Eye (tissue), 1 donor: ENCODE measurements around the gene MESP2.
A peak's percentile ranks its signal among the peaks of the same experiment; 100 is the strongest.

Experiments used
- DNase-seq: peaks from one replicate; pipeline ENCODE4 v3.0.0-alpha.2; 2015

Gene MESP2

DNA sequence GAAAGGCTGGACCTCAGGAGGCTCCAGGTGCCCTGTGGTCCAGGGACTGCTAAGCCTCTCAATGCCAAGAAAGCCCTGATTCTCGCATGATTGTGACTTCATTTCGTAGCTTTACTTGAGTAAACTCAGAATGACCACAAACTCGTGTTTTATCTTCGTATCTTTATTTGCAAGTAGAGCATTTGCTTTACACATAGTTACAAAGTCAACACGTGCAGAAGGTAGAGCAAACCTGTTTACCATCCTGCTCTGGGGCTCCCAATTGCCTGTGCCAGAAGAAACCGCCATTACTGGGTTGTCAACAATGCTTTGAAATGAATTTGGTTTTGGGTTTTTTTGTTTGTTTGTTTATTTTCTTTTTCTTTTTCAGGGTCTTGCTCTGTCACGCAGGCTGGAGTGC is 19.2 kb upstream of the MESP2 start:
- no peak for DNase-seq

DNA sequence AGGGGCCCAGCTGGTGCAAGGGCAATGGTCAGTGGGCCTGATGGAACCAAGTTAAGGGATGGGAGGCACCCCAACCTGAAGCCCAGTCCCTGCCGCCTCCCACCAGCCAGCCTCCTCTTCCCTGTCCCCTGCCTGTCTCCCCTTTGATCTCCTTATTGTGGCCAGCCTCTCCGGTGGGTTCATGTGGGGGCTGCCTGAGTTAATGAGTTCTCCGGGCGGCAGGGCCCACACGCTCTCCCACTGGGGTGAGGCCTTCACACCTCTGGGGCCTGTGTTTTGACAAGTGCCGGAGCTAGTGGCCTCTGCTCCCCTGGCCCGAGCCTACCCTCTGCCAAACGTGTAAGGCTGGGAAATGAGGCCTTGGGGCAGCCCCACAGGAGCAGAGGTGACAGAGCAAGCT is 17.8 kb upstream of the MESP2 start:
- DNase-seq = no peak

DNA sequence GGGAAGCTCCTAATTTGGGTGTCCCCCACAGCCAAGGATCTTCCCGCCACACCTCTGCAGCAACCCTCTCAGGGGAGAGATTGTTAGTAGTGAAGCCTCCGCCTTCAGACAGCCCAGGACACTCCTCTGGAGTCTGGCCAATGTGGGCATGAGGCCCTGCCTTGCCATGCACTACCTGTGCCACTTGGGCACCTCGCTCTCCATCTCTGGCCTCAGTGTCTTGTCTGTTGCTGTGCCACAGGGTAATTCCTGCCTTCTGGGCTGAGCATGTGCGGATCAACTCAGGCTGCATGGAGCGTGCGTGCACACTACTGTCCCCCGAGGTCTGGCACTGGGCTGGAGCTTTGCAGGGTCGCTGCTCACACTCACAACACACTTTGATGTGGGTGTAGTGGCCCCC is 17.2 kb upstream of the MESP2 start:
- DNase-seq = no peak

DNA sequence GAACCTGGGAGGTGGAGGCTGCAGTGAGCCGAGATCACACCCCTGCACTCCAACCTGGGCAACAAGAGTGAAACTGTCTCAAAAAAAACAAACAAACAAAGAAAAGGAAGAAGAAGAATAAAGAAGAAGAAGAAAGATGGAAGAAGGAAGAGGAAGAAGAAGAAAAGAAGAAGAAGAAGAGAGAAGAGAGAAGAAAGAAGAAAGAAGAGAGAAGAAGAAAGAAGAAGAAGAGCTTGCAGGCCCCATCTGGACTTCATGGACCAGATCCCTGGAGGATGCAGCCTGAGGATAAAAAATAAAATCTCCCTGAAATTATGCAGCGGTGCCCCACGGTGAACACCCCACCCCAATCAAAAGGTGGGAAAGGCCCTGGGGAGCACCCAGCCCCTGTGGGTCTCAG is 16.3 kb upstream of the MESP2 start:
- DNase-seq = no peak

DNA sequence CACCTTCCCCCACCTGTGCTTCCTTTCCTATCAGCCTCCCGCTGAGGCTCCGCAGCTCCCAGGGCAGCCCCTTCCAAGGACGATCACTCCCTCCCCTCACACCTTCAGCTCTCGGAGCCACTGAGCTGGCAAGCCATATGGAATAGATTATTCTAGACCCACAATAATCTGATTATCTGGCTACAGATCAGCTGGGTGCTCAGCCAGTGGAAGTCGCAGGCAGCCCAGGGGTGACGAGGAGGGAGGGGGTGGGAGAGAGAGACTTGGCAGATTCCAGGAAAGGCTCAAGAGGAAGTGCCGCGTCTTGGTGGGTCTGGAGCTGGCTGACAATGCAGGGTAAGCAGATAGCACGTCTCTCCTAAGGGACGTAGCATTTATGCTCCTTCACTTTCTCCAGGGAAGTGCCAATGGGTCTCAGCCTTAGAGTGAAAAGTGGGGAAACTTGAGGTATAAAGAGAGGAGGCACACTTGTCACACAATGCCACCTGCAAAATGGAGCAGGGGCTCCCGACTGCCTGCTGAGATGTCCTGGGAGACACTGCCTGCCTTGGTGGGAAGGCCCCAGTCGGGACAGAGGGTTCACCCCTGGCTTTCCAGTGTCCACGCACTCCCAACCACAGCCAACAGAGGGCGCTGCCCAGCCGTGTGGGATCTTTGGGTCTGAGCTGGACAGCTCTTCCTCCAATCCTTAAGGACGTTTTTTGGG is 15.7 kb upstream of the MESP2 start:
- DNase-seq = peak; percentile 87

DNA sequence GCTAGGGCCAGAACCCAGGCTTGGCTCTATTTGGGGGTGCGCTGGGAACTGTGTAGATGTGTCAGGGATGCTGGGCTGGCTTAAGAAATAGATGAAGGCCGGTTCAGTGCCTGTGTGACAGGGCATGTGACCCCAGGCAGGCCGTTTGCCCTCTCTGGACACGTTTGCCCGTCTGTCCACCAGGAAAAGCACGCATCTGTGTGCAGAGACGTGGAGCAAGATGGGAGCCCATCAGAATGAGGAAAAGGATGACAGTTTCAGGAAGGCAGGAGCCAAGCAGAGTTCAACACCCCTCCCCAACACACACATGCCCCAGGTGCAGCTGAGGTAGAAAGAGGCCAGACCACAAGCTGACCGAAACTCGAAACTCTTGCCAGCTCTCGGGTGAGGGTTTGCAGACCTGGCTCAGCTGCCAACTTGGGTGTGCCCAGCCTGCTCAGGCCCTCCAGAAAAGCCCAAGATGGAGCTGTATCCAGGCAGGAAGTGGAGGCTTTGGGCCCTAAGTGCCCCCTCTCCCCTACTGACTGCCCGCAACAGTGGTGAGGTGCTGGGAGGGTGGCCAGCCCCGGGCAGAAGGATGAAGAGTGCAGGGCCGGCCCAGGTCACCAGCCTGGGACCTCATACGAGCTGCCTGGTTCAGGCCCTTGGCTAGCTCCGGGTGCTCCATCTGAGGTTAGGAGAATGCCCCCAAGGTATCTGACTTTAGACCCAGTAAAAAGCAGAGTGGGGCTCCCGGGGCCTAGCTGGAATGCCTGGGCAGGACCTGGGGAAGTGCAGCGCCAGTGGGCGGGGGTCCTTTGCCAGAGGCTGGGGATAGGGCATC is 14.9 kb upstream of the MESP2 start:
- DNase-seq = no peak

DNA sequence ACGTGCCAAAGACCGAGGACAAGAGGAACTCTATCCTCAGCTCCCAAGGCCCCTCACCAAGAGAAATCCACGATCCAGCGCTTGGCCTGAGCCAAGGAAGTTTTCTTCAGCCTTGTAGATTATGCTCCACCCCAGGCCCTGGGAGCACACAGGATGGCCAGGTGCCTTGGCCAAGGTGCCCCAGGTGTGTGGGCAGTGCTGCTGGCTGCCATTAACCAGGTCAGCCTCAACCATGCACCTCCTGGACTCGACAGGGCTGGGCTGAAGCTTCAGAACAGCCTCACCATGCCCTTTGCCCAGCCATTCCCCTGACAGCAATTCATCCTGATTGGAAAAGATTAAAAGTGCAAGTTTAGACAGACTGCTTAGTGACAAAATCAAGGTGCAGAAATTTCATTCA is 14.2 kb upstream of the MESP2 start:
- DNase-seq = no peak

DNA sequence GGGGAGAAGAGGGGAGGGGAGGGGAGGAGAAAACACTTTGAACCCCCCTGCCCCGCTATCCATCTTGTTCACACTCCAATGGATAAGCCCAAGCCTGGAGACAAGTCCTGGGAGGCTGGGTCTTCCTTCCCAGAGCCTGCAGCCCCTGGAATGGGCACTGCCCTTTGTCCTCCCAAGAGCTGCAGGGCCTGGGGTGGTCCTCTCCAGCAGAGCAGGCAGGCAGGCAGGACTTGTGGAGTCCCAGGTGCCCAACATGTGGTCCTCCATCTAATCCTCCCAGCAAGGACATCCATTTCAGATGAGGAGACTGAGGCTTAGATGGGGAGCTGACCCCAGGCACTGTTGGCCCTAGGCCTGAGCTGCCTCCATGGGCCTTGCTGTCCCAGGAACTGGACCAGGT is 10.4 kb upstream of the MESP2 start:
- DNase-seq = no peak

DNA sequence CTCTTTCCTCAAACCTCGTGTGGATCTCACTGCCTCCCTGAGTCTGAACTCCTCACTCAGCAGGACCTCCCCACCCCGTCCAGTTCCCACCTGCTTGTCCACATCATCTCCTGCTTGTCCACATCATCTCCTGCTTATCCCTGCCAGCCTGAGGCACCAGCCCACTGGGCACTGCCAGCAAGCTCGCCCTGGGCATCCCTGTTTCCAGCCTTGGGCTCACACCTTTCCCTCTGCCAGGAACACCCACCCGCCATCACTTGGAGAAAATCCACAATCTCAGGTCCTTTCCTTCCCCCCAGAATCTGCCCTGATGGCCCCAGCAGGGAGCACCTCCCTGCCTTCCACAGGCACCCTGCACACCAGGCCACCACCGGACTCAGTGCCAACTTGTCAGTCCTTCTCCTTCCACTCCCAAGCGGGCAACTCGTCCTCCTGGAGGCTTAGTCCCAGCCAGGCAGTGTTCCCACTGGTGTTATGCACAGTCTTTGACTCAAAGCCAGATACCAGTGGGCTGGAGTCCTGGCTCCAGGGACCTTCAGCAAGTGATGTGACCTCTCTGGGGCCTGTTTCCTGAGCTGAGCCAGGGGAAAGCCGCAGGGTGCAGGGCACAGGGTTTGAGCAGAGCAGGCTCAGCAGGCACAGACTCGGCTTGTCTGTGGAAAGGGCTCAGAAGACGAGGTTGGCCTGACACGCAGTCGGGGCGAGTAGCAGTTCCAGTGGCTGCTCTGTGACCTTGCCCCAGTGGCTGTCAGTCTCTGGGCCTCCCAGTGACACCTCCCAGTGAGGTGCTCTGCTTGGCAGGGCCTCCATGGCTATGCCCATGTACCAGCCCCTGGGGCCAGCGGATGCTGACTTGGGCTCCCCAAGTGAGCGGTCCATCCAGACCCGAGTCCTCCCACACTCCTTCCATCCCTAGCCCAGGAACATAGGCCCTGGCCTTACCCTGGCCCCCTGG is 9.5 kb upstream of the MESP2 start:
- DNase-seq = no peak

DNA sequence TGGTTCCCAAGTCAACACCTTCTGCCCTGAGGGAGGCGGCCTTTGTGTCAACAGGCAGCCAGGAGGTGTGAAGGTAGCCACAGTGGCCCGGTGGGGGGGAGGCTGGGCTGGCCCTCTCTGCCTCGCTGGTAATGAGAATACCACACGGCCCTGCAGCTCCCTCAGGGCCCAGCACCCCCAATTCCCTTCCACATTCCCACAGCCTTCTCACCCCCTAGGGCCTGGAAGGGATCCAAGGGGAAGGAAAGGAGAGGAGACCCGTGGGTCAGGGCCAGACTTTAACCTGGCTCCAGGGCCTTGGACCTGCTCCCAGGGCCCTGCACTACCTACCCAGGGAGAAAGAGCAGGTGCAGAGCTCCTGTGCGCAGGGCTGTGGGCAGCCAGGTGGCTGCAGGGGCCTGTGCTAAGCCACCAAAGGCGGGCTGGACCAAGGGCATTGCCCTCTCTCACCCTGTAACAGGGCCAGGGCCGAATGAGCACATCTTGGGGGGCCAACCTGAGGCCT is 8.7 kb upstream of the MESP2 start:
- no peak for DNase-seq

DNA sequence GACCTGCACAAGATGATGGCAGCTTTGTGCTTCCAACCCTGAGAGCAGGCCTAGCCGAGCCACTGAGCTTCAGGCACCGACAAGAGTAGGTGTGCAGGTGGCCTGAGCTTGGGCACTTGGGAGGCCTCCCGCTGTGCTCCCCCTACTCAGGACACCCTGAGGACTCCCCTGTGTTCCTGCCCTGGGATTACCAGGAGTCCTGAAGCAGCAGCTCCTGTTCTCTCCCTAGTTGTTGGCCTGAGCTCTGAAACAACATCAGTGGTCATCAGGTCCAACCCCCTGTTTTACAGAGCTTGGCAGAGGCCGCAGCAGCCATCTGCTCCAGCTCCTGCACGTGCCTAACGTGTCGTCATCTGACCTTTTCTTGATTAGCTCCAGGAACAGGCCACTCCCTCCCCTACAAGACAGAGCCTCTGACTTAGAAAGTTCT is 8.0 kb upstream of the MESP2 start:
- no peak for DNase-seq

DNA sequence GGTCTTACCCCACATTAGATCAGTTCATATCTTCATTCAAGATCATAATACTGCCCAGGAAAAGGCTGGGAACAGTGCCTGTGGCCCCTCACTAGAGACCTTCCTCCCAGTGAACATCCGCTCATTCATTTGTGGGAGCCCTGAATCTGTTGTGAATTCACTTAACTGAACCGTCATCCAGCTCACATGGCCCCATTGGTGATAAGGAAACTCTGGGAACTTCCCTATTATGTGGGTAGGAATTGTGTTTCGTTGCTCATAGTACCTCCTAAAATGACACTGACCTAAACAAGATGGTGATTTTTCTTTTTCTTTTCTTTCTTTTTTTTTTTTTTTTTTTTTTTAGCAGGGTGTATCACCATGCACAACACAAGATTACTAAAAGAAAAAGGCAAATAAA is 6.8 kb upstream of the MESP2 start:
- DNase-seq = no peak

DNA sequence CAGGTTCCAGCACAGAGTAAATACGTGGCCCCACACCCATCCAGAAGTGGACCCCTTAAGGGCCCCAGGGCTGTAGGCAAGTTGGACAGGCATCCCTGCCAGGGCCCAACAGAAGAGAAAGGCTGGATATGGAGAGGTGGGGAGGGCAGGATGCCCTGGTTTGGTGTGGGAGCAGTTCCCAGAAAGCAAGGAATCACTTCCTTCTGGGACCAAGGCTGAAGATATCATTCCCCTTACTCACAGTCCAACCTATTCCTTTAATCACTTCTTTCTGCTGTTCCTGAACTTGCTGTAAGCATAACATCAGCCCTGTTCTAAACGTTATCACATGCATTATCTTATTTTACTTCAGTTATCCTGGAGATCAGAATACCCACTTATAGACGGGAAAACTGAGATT is 6.1 kb upstream of the MESP2 start:
- DNase-seq = no peak

DNA sequence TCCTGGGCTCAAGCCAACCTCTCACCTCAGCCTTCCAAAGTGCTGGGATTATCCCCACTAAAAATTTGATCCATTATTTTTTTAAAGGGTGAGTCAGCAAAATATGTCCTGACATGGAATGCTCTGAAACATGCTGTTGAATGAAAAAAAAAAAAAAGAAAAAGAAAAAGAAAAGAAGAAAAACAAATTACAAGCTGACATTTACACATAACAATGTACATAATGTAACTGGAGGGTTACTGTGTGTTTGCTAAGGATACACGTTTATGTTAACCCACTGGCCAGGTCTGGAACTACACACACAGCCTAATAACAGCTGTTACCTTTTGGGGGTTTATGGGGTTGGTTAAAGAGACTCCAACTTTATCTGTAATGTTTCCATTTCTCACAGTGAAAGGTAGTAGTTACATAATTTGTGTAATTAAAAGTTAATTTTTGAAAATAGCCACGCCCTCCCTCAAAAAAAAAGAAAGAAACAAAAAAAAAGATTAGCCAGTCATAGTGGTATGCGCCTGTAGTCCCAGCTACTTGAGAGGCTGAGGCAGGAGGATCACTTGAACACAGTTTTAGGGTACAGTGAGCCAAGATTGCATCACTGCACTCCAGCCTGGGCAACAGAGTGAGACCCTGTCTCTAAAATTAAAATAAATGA is 3.1 kb upstream of the MESP2 start:
- no peak for DNase-seq

DNA sequence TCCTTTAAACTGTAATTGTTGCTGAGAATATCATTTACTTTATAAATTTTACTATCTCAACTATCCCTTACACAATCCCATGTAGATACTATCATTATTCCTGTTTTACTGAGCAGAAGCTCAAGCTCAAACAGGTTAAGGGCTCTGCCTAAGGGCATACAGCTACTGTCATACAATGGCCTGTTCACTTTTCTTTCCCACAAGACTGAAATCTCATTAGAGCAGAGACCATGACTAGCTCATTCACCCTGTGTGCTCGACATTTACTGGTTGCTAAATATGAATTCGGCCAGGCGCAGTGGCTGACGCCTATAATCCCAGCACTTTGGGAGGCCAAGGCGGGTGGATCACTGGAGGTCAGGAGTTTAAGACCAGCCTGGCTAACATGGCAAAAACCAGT is 1.6 kb upstream of the MESP2 start:
- DNase-seq = no peak

DNA sequence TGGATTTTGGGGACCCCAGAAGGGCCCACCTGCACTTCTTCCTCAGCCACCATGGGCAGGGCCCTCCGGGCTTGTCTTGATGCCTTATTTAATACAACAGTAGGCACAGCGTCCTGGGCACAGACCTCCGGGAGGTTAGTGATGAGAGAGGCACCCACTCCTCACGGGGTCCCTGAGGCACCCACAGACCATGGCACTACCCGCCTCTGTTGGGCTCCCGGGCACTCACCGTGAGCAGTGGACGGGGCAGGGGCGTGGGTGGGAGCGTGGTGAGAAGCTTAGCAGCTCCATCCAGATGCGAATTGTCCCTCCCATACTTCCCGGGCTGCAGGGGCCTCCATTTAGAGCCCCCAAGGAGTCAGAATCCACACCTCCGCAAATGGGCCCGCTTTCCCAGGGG is 317 bp upstream of the MESP2 start:
- DNase-seq = no peak

DNA sequence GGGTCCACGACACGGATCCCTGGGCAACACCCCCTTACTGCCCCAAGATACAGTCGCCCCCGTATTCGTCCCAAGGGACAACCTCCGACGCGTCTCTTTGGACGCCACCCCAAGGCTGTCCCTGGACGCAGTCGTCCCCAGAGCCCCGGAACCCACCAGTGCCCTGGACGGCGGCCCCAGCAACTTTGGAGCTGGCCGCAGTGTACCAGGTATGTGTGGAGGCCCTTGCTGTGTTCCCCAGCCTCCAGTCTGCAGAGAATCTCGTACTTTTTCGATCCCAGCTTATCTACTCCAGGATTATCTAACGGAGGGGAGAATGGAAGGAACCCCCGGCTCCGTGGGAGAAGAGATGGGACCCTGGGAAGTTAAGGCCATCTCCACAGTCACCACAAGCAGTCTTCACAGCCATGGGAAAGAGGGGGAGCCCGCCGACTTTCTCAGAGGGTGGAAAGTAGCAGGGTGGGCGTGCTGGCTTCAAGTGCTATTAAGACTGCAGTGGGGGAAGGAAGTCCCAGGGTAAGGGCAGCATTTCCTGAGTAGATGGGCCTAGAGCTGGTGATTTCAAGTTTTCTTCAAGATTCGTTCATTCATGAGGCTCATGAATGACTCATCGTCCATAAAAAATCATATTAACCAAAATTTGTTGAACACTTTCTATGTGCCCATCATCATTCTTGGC is 1.1 kb downstream of the MESP2 start:
- DNase-seq = no peak

DNA sequence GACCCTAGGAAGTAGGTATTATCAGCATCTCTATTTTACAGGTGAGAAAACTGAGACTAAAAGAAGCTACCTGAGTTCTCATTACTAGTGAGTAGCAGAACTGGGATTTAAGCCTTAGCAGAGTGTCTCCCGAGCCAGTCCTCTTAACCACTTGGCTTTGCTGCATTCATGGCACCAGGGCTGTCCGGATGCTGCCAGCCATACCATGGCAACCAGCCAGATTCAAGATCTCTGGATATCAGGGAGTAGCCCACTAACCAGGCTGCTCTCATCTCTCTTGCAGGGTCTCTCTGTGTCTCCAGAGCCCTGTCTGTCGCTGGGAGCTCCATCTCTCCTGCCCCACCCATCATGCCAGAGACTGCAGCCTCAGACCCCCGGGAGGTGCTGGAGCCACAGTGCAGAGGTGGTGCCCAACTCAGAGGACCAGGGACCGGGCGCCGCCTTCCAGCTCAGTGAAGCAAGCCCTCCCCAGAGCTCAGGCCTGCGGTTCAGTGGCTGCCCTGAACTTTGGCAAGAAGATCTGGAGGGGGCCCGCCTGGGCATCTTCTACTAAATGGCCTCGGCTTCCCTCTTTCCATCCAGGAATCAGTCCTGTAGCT is 1.7 kb downstream of the MESP2 start:
- no peak for DNase-seq

DNA sequence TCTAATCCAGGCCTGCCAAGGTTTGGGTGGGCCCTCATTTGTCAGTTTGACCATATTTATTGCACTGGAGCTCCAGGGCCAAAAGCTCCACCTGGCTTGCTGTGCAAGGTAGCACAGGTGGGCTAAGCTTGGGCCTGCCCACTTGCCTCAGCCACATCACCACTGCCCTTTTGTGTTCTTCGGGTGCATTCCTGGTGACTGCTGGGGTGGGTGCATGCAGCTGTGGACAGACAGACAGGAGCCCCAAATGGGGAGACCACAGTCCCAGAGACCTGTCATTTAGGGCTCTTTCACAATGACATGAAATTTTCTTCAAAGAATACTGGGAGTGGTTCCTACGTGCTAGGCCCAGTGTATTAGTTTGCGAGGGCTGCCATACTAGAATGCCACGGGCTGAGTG is 2.7 kb downstream of the MESP2 start:
- no peak for DNase-seq

DNA sequence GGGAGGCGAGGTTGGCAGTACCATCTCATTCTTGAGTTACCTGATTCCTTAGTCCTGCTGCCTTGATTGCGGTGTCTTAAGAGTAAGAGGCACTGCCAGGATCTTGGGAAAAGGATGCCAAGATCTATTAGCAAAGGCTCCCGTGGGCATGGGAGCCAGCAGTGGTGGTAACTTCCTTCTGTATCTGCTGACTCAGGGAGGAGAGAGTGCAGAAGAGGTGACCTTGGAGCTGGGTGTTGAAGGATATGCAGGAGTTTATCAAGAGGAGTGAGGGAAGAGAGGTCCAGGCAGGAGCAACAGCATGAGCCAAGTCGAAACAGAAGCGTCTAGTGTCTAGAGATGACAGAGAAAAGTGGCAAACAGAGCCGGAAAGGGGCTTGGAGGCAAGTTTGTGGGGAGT is 4.5 kb downstream of the MESP2 start:
- DNase-seq = no peak

DNA sequence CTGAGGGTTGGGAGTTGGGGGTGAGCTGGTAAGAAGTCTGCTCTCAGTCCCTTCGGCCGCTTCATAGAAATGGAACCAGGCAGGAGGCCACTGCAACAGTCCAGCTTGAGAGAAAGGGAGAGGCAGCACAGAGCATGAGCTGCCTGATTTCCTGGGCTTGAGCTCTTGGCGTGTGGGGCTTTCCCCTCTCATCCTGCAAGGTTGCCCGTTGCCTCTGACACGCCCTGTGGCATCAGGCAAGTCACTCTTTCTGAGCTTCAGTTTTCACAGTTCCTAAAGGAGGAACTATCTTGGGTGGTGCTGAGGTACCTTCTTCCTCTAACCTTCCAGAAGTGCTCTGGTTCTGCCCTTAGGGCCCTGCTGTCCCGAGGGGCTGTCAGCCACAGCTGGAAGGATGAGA is 4.9 kb downstream of the MESP2 start:
- no peak for DNase-seq
